ENCODE measurements around the gene B3GALNT2.

GRCh38 chr1:235426680-235427079, 77.6 kb downstream of the B3GALNT2 start:
- no peak for TF ChIP-seq POLR2AphosphoS5 (IDR thresholded peaks at IDR 0.05)
- TF ChIP-seq CTCF (IDR thresholded peaks at IDR 0.05), result no peak
- no peak for TF ChIP-seq EP300 (IDR thresholded peaks at IDR 0.05)

Measured in upper lobe of left lung (tissue), 4 donors.